Measurements from ENCODE around the gene RNF125. TPM values are rescaled to one million over a fixed set of nuclear protein-coding genes. Genes with fewer than 3 reads are reported as not detected.

Gene RNF125
- total RNA-seq, 1 experiment from 2014 or later, result 0.61 TPM

DNA sequence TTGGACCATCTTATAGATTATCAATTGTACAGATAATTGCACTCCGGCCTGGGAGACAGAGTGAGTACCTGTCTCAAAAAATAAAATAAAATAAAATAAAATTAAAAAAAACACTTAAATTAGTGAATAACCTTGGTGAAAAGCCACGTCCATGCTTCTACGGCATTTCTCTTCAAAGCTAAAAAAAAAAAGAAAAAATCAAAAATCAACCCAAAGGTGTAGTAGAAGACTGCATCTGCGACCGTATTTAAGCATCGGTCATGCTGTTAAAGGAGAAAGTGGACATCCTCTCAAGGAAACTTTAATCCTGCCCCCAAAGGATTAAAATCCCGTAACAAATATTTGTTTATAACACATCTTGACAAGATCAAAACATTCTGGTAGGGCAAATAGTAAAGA, 72.7 kb downstream of the RNF125 start:
- H3K9me3 ChIP-seq, result no peaks in the 10 kb centered on the region
- no peak for DNase-seq
- Mint-ChIP-seq H3K4me3 (ENCODE audit: unreplicated experiment) (peak overlapping the region; percentile 92), H3K27ac (ENCODE audit: unreplicated experiment) (peak overlapping the region; percentile 94), H3K9me3 (ENCODE audit: unreplicated experiment) (no peaks in the 10 kb centered on the region), H3K27me3 (ENCODE audit: insufficient read depth, unreplicated experiment) (no peaks in the 10 kb centered on the region), H3K36me3 (ENCODE audit: insufficient read depth, unreplicated experiment) (peaks cover 22% of the 10 kb centered on the region), H3K4me1 (ENCODE audit: low read depth, unreplicated experiment) (peaks cover 8% of the 10 kb centered on the region)
- CTCF ChIA-PET, result interaction anchor here (1.1 kb wide), 1 partner anchor 72 kb away, joined by 3 read pairs; no protein-coding TSS in a partner anchor
- H3K4me1 ChIP-seq, result no peaks in the 10 kb centered on the region
- POLR2A ChIA-PET, result interaction anchor here (0.5 to 1.3 kb wide), 3 partner anchors 72 to 470 kb away, joined by 3 to 7 read pairs (median 6); partner anchors contain the start of gene TRAPPC8
- H3K36me3 ChIP-seq (ENCODE audit: control insufficient read depth, insufficient read depth, low read length), result no peaks in the 10 kb centered on the region
- TF ChIP-seq, protein P1, sequence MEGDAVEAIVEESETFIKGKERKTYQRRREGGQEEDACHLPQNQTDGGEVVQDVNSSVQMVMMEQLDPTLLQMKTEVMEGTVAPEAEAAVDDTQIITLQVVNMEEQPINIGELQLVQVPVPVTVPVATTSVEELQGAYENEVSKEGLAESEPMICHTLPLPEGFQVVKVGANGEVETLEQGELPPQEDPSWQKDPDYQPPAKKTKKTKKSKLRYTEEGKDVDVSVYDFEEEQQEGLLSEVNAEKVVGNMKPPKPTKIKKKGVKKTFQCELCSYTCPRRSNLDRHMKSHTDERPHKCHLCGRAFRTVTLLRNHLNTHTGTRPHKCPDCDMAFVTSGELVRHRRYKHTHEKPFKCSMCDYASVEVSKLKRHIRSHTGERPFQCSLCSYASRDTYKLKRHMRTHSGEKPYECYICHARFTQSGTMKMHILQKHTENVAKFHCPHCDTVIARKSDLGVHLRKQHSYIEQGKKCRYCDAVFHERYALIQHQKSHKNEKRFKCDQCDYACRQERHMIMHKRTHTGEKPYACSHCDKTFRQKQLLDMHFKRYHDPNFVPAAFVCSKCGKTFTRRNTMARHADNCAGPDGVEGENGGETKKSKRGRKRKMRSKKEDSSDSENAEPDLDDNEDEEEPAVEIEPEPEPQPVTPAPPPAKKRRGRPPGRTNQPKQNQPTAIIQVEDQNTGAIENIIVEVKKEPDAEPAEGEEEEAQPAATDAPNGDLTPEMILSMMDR (IDR thresholded peaks at IDR 0.05; ENCODE audit: insufficient read depth in 1 of 2, low read depth in 1 of 2, low read length in 1 of 2, severe bottlenecking in 1 of 2, unreplicated experiment in 1 of 2), result no peak
- BruUV-seq (replicated peaks), result no TSS peak
- peak overlapping the region; percentile 76 for H3K4me3 ChIP-seq (ENCODE audit: low read depth, low read length)
- intact Hi-C loops (cut with micrococcal nuclease; ENCODE audit: unreplicated experiment), result loop anchor here (5.0 to 10.0 kb wide), 3 partner anchors 77 to 849 kb away; partner anchors contain the start of gene RNF125
- H3K27me3 ChIP-seq (replicated peaks; ENCODE audit: control insufficient read depth, insufficient read depth, low read length), result no peaks in the 10 kb centered on the region

DNA sequence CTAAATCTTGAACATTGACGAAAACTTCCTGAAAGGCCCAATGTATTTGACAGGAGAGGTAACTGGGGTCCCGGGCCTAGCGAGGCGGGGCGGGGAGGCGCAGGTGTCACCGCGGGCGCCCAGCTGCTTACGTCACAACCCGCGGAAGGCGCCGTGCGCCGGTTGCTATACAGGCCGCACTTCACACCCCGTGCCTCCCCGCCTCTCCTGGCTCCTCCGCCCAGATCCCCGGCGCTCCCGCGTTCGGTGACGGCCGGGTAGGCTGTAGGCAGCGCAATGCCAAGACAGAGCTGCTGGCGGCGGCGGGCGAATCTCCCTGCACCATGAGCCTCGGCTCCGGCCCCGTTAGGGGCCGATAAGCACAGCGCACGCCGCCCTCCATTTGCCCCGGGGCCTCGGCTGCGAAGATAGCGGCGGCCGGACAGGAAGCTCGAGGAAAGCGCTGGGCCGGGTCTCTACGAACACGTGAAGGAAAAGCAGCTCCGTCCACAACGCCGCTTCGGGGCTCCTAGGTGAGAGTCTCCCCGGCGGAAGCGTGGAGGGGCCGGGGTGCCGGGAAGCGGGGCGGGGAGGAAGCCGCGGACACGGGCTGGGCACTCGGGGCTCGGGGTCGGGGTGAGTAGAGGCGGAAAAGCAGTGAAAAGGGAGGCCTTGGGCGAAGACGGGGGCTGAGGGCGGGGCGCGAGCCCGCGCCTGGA, 73.2 kb downstream of the RNF125 start, which contains the start of gene RNF138:
RNF138 (plus strand) TSS at position 151 of the 698 bp plus-strand sequence. CDS start 903 bp downstream, outside the sequence.
- TF ChIP-seq, protein P1 (IDR thresholded peaks at IDR 0.05; ENCODE audit: insufficient read depth in 1 of 2, low read depth in 1 of 2, low read length in 1 of 2, severe bottlenecking in 1 of 2, unreplicated experiment in 1 of 2), result no peak
- H3K36me3 Mint-ChIP-seq (ENCODE audit: insufficient read depth, unreplicated experiment), result peaks cover 25% of the 10 kb centered on the region
- peaks cover 10% of the 10 kb centered on the region for H3K4me1 Mint-ChIP-seq (ENCODE audit: low read depth, unreplicated experiment)
- H3K27ac Mint-ChIP-seq (ENCODE audit: unreplicated experiment), result peak within 1 kb of the TSS; percentile 94
- H3K9me3 ChIP-seq, result no peaks in the 10 kb centered on the region
- H3K9me3 Mint-ChIP-seq (ENCODE audit: unreplicated experiment), result no peaks in the 10 kb centered on the region
- peak within 1 kb of the TSS; percentile 92 for H3K4me3 Mint-ChIP-seq (ENCODE audit: unreplicated experiment)
- H3K36me3 ChIP-seq (ENCODE audit: control insufficient read depth, insufficient read depth, low read length), result no peaks in the 10 kb centered on the region
- intact Hi-C loops (cut with micrococcal nuclease; ENCODE audit: unreplicated experiment), result loop anchor here (1.0 to 10.0 kb wide), 4 partner anchors 77 to 850 kb away; partner anchors contain the start of genes RNF125 and TRAPPC8
- H3K4me3 ChIP-seq (ENCODE audit: low read depth, low read length), result peak within 1 kb of the TSS; percentile 76
- peak; percentile 77 to 79 for DNase-seq
- POLR2A ChIA-PET, result interaction anchor here (0.5 to 1.3 kb wide), 3 partner anchors 72 to 469 kb away, joined by 3 to 7 read pairs (median 6); partner anchors contain the start of gene TRAPPC8
- H3K27me3 ChIP-seq (replicated peaks; ENCODE audit: control insufficient read depth, insufficient read depth, low read length), result no peaks in the 10 kb centered on the region
- H3K27me3 Mint-ChIP-seq (ENCODE audit: insufficient read depth, unreplicated experiment), result no peaks in the 10 kb centered on the region
- CTCF ChIA-PET, result interaction anchor here (1.1 kb wide), 1 partner anchor 72 kb away, joined by 3 read pairs; no protein-coding TSS in a partner anchor
- BruUV-seq (replicated peaks), result TSS peak; percentile 64
- H3K4me1 ChIP-seq, result no peaks in the 10 kb centered on the region

DNA sequence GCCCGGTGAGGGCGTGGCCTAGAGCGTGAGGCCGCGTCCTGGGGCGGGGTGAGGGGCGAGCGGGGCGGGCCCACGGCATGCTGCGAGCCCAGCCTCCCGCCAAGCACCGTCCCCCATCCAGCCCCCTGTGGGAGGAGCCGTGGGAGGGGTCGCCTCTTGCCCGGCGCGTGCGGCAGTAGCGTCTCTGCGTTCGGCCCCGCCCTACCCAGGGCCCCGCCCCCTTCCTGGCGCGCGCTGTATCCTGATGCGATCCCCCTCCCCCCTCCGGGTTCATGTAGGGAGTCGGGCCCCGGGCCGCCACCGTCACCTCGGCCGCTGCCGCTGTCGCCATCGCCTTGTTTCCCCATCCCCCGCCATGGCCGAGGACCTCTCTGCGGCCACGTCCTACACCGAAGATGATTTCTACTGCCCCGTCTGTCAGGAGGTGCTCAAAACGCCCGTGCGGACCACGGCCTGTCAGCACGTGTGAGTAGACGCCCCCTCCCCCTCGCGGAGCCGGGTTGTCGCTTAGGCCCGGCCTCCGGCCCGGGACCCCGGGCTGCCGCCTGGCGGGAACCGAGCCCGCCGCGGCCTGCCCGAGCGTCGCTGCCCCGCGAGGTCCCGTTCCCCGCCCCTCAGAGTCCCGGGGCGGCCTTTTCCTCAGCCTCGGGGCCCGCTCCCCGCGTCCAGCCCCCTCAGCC, 73.9 kb downstream of the RNF125 start:
- Histone ChIP-seq H3K9me3 (no peaks in the 10 kb centered on the region), H3K4me3 (ENCODE audit: low read depth, low read length) (peak overlapping the region; percentile 76), H3K27me3 (replicated peaks; ENCODE audit: control insufficient read depth, insufficient read depth, low read length) (no peaks in the 10 kb centered on the region), H3K36me3 (ENCODE audit: control insufficient read depth, insufficient read depth, low read length) (no peaks in the 10 kb centered on the region), H3K4me1 (no peaks in the 10 kb centered on the region)
- TF ChIP-seq, protein P1 (IDR thresholded peaks at IDR 0.05; ENCODE audit: insufficient read depth in 1 of 2, low read depth in 1 of 2, low read length in 1 of 2, severe bottlenecking in 1 of 2, unreplicated experiment in 1 of 2), result no peak
- POLR2A ChIA-PET, result interaction anchor here (1.3 kb wide), 1 partner anchor 150 kb away, joined by 6 read pairs; the partner anchor contains the start of gene TRAPPC8
- peaks cover 10% of the 10 kb centered on the region for H3K4me1 Mint-ChIP-seq (ENCODE audit: low read depth, unreplicated experiment)
- no peaks in the 10 kb centered on the region for H3K9me3 Mint-ChIP-seq (ENCODE audit: unreplicated experiment)
- H3K27ac Mint-ChIP-seq (ENCODE audit: unreplicated experiment), result peak overlapping the region; percentile 94
- intact Hi-C loops (cut with micrococcal nuclease; ENCODE audit: unreplicated experiment), result loop anchor here (1.0 to 10.0 kb wide), 4 partner anchors 78 to 850 kb away; partner anchors contain the start of genes RNF125 and TRAPPC8
- H3K4me3 Mint-ChIP-seq (ENCODE audit: unreplicated experiment), result peak overlapping the region; percentile 92
- CTCF ChIA-PET, result interaction anchor here (1.1 kb wide), 1 partner anchor 73 kb away, joined by 3 read pairs; no protein-coding TSS in a partner anchor
- BruUV-seq (replicated peaks), result no TSS peak
- DNase-seq, result peak; percentile 94 to 95
- H3K27me3 Mint-ChIP-seq (ENCODE audit: insufficient read depth, unreplicated experiment), result no peaks in the 10 kb centered on the region
- H3K36me3 Mint-ChIP-seq (ENCODE audit: insufficient read depth, unreplicated experiment), result peaks cover 25% of the 10 kb centered on the region
